GM12873 (cell line): ENCODE results near the gene PLXND1.

Experiments
- CTCF ChIP-seq: IDR thresholded peaks from 2 replicates; pipeline ENCODE4 v1.5.1; 2012; ENCODE audit warnings: low read depth, mild to moderate bottlenecking, moderate library complexity, low read length, control low read depth; ENCODE audit not compliant: insufficient read depth; ENCODE audit errors: missing control alignments

Gene PLXND1

GRCh38 chr3:129581623-129582022, 24.9 kb downstream of the PLXND1 start:
- TF ChIP-seq CTCF, result no peak

- no peak for TF ChIP-seq CTCF
Measured at GRCh38 chr3:129579991-129580390, 26.5 kb downstream of the PLXND1 start.

- TF ChIP-seq CTCF, result no peak
Measured at GRCh38 chr3:129577925-129578786, 28.3 kb downstream of the PLXND1 start.

- TF ChIP-seq CTCF, result no peak
Measured at GRCh38 chr3:129577366-129577765, 29.1 kb downstream of the PLXND1 start.

- no peak for TF ChIP-seq CTCF
Measured at GRCh38 chr3:129576514-129577352, 29.7 kb downstream of the PLXND1 start.

GRCh38 chr3:129575997-129576384, 30.5 kb downstream of the PLXND1 start:
- no peak for TF ChIP-seq CTCF

GRCh38 chr3:129575233-129575996, 31.1 kb downstream of the PLXND1 start:
- no peak for TF ChIP-seq CTCF
